ENCODE data around the gene ZBTB34. TPM values are rescaled to one million over a fixed set of nuclear protein-coding genes. Genes with fewer than 3 reads are reported as not detected.

ZBTB34 gene
- total and polyA plus RNA-seq, 12 donors = 1.6 to 6.5 (median 5.1) TPM

DNA sequence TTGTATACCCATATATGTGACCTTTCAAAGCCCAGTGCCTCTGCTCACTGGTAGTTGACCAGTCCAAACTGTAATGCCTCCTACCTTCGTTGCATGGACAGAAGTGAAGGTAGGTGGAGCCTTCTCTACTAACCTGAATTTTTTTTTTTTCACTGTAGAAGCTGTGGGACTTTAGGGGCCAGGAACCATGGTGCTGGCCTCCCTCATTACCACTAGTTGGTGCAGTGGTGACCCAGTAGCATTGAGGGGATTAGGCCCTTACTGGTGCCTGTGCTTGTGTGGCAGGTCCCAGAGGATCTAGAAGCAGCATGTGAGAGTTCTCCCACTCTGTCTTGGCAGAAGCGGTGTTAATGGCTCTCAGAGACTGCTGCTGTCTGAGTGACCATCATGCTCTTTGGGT lies 56.5 kb downstream of the ZBTB34 start:
- intact Hi-C loops (cut with DNase I) = no loop called here
- H3K9me3 ChIP-seq = no peaks in the 10 kb centered on the region
- ATAC-seq (no peak), DNase-seq (no peak)
- H3K36me3 ChIP-seq = no peaks in the 10 kb centered on the region
- no peak overlapping the region for H3K4me3 ChIP-seq
- peaks cover 0 to 13% (median 6%) of the 10 kb centered on the region in 9 donors for H3K4me1 ChIP-seq
- H3K27me3 ChIP-seq = peaks cover 0 to 10% (median 0%) of the 10 kb centered on the region in 7 donors
- no peak for TF ChIP-seq CTCF (IDR thresholded peaks at IDR 0.05)
- H3K27ac ChIP-seq = no peak overlapping the region
- 67 to 87% methylated on average over 2 of the region's 2 CpGs for WGBS, 2 donors

DNA sequence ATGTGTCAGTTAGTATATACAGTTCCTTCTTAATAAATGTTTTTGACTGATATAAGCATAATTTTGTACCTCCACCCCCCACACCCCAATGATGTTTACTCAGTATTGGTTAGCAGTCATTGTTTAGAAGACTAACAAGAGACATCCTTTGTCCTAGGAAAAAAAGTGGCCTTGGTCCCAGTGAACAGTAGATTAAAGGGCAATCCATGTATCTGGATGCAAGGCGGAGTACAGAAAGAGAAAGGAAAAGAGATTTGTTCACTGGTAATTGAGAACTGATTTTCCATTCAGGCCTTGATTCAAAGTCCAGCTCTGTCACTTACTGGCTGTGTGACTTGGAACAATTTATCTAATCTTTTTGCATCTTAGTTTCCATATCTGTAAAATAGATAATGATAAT lies 58.8 kb downstream of the ZBTB34 start:
- no peak for DNase-seq
- TF ChIP-seq CTCF (IDR thresholded peaks at IDR 0.05) = no peak
- 88 to 91% methylated on average over 1 of the region's 1 CpG for WGBS, 2 donors
- H3K27ac ChIP-seq = no peak overlapping the region
- H3K9me3 ChIP-seq = no peaks in the 10 kb centered on the region
- no peaks in the 10 kb centered on the region for H3K36me3 ChIP-seq
- H3K27me3 ChIP-seq = no peaks in the 10 kb centered on the region
- peaks cover 0 to 11% (median 6%) of the 10 kb centered on the region in 9 donors for H3K4me1 ChIP-seq
- ATAC-seq = no peak
- no peak overlapping the region for H3K4me3 ChIP-seq
- intact Hi-C loops (cut with DNase I) = no loop called here

DNA sequence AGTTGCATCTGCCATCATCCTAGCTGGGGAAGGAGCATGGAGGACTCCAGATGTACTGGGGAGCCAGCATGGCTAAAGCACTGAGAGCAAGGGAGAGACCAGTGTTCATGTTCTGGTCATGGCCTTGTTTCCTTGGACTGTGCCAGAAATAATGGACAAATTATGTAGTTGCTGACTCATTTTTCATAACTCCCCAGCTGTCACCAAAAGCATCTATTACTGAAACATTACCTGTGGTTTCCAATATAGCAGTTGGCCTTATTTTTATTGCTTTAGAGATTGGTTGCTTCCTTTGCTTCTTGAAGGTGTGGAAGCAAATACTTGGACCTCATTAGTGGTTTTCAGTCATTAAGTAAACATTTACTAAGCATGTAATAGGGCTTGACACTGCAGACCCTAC lies 65.4 kb downstream of the ZBTB34 start:
- no peak for ATAC-seq
- DNase-seq = no peak
- Histone ChIP-seq H3K4me1 (no peaks in the 10 kb centered on the region), H3K27ac (no peak overlapping the region), H3K27me3 (no peaks in the 10 kb centered on the region), H3K4me3 (no peak overlapping the region), H3K36me3 (no peaks in the 10 kb centered on the region), H3K9me3 (no peaks in the 10 kb centered on the region)
- intact Hi-C loops (cut with DNase I) = no loop called here
- no peak for TF ChIP-seq CTCF (IDR thresholded peaks at IDR 0.05)

GRCh38 chr9:126926364-126926763 lies 65.9 kb downstream of the ZBTB34 start:
- Histone ChIP-seq H3K4me1 (no peaks in the 10 kb centered on the region), H3K4me3 (no peak overlapping the region), H3K36me3 (no peaks in the 10 kb centered on the region), H3K27me3 (no peaks in the 10 kb centered on the region), H3K9me3 (no peaks in the 10 kb centered on the region), H3K27ac (no peak overlapping the region)
- TF ChIP-seq CTCF (IDR thresholded peaks at IDR 0.05) = no peak
- no peak for DNase-seq
- intact Hi-C loops (cut with DNase I) = no loop called here
- ATAC-seq = no peak
- 85 to 89% methylated on average over 2 of the region's 2 CpGs for WGBS, 2 donors

GRCh38 chr9:126927419-126927818 lies 67.0 kb downstream of the ZBTB34 start:
- intact Hi-C loops (cut with DNase I) = no loop called here
- DNase-seq (no peak), ATAC-seq (no peak)
- H3K27ac ChIP-seq = no peak overlapping the region
- H3K27me3 ChIP-seq = no peaks in the 10 kb centered on the region
- no peaks in the 10 kb centered on the region for H3K36me3 ChIP-seq
- no peak for TF ChIP-seq CTCF (IDR thresholded peaks at IDR 0.05)
- H3K9me3 ChIP-seq = no peaks in the 10 kb centered on the region
- no peak overlapping the region for H3K4me3 ChIP-seq
- WGBS, 2 donors = 72 to 75% methylated on average over 6 of the region's 6 CpGs
- H3K4me1 ChIP-seq = no peaks in the 10 kb centered on the region
